Muscle of back (tissue), 13 donors: Measurements from ENCODE around the gene PXMP4. TPM values are rescaled to one million over a fixed set of nuclear protein-coding genes. Genes with fewer than 3 reads are reported as not detected.
"Not testable (repeated sequence)": the region's sequence is repeated elsewhere in the genome, so short reads cannot be mapped to it uniquely, and the experiment has no call there.

Experiments used
- DNase-seq, 3 donors: peaks; one replicate each; pipeline versions ENCODE4 v3.0.0 to v3.0.0-alpha.2; 2013
- long read RNA-seq, 9 donors: transcript quantifications; one replicate each; lab custom pipeline, GENCODE V29; 2026
- polyA plus RNA-seq, 10 donors: library from polyadenylated mRNA; unstranded; fragments of 120-200 nt; gene quantifications; one replicate each; pipeline ENCODE4 v1.2.1, GENCODE V29; 2013; ENCODE audit not compliant: insufficient read length in 10 of 10

PXMP4 gene, protein sequence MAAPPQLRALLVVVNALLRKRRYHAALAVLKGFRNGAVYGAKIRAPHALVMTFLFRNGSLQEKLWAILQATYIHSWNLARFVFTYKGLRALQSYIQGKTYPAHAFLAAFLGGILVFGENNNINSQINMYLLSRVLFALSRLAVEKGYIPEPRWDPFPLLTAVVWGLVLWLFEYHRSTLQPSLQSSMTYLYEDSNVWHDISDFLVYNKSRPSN
- 10 to 100 TPM in 5 of 10 donors, 1 to 10 TPM in 5; 8.5 to 10.9 (median 9.7) TPM for polyA plus RNA-seq
- long read RNA-seq, donor 1, full-length matches to known transcripts, result 4 of 4 reads
- long read RNA-seq, donor 1, partial matches to known transcripts, result 0 of 4 reads
- long read RNA-seq, donor 1, other reads (novel, unspliced or antisense), result 0 of 4 reads
- long read RNA-seq, donor 2, full-length matches to known transcripts, result 7 of 7 reads
- long read RNA-seq, donor 2, partial matches to known transcripts, result 0 of 7 reads
- long read RNA-seq, donor 2, other reads (novel, unspliced or antisense), result 0 of 7 reads
- long read RNA-seq, donor 3, result 0 reads
- long read RNA-seq, donor 4, full-length matches to known transcripts, result 3 of 3 reads
- long read RNA-seq, donor 4, partial matches to known transcripts, result 0 of 3 reads
- long read RNA-seq, donor 4, other reads (novel, unspliced or antisense), result 0 of 3 reads
- long read RNA-seq, donor 5, full-length matches to known transcripts, result 4 of 4 reads
- long read RNA-seq, donor 5, partial matches to known transcripts, result 0 of 4 reads
- long read RNA-seq, donor 5, other reads (novel, unspliced or antisense), result 0 of 4 reads
- long read RNA-seq, donor 6, full-length matches to known transcripts, result 6 of 6 reads
- long read RNA-seq, donor 6, partial matches to known transcripts, result 0 of 6 reads
- long read RNA-seq, donor 6, other reads (novel, unspliced or antisense), result 0 of 6 reads
- long read RNA-seq, donor 7, full-length matches to known transcripts, result 3 of 3 reads
- long read RNA-seq, donor 7, partial matches to known transcripts, result 0 of 3 reads
- long read RNA-seq, donor 7, other reads (novel, unspliced or antisense), result 0 of 3 reads
- long read RNA-seq, donor 8, partial matches to known transcripts, result 0 of 1 reads
- long read RNA-seq, donor 8, other reads (novel, unspliced or antisense), result 0 of 1 reads
- long read RNA-seq, donor 9, full-length matches to known transcripts, result 1 of 1 reads
- long read RNA-seq, donor 9, partial matches to known transcripts, result 0 of 1 reads
- long read RNA-seq, donor 9, other reads (novel, unspliced or antisense), result 0 of 1 reads

DNA sequence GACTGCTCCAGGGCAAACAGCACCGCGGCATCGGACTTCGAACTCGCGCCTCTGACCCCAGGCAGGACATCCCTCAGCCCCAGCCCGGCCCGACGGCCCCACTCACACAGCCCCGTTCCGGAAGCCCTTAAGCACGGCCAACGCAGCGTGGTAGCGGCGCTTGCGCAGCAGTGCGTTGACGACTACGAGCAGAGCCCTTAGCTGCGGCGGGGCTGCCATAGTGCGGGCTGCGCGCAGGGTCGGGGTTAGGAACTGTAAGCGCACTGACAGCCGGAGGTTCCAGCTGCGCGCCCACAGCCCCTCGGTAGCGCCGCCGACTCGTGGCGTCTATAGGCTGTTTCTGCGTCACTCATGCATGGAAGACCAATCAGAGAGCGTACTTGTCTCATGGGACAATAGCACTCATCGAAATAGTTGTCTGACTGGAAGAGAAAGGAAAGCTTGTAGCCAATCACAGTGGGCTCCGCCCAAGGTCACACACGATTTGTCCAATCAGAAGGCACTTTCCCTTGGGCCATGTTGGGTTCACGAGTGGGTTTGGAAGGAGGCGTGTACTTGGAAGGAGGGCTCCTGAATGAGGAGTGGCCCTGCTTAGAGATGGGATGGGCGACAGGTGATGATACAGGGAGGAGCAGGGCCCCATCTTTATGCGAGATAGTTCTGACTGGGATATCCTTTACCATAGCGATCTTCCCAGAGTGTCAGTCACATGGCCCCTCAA, at the start of gene PXMP4:
Gene PXMP4 (minus strand): TSS at position 322 of the 721 bp plus-strand sequence. CDS start 103 bp downstream, at position 219.
- DNase-seq, result peak; percentile 98 to 99 (median 98)

- no peak for DNase-seq
Measured at GRCh38 chr20:33769043-33769442, 48.9 kb upstream of the PXMP4 start.

GRCh38 chr20:33767777-33768138, 47.6 kb upstream of the PXMP4 start:
- DNase-seq, result no peak

GRCh38 chr20:33766686-33767085, 46.6 kb upstream of the PXMP4 start:
- no peak for DNase-seq

DNA sequence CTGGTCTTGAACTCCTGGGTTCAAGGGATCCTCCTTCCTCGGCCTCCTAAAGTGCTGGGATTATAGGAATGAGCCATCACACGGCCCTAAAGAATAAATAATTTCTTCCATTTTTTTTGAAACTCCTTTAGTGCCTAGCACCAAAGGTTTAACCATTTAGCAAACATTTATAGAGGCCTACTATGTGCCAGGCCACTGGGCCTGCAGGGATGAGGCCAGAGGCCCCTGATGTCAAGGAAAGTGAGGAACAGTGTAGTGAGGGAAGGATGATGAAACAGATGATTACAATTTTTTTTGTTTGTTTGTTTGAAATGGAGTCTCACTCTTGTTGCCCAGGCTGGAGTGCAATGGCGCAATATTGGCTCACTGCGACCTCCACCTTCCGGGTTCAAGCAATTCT, 45.5 kb upstream of the PXMP4 start:
- no peak for DNase-seq

GRCh38 chr20:33765099-33765498, 45.0 kb upstream of the PXMP4 start:
- DNase-seq, result no peak

DNA sequence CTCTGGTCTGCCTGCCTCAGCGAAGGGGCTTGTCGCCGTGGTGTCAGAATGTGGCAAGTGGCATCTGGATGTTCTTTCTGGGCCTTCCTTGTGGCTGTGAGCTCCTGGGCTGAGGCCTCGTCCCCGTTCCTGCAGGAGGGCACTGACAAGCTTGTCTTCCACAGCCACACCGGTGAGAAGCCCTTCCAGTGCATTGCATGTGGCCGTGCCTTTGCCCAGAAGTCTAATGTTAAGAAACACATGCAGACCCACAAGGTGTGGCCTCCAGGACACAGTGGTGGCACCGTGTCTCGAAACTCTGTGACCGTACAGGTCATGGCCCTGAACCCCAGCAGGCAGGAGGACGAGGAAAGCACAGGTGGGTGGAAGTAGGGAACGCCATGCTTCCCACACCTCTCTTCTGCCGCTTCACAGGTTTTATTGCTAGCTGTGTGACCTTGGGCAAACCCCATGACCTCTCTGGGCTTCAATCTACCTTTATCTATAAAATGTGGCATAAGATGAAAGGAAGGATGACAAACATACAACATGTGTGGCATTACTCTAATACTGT, 41.7 kb upstream of the PXMP4 start:
- no peak for DNase-seq

GRCh38 chr20:33757458-33757857, 37.3 kb upstream of the PXMP4 start:
- no peak for DNase-seq

DNA sequence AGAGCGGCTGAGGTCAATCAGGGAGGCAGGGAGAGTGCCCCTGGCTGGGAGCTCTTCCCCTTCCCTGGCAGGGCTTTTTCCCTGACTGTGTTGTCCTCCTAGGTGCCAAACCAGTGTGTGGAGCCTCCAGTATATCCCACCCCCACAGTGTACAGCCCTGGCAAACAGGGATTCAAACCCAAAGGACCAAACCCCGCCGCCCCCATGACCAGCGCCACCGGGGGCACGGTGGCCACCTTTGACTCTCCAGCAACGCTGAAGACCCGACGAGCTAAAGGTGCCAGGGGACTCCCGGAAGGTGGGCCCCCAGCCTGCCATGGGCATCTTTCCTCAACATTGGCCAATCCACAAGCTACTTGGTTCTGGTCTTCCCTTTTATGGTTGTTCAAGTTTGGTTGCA, 36.9 kb upstream of the PXMP4 start:
- no peak for DNase-seq

DNA sequence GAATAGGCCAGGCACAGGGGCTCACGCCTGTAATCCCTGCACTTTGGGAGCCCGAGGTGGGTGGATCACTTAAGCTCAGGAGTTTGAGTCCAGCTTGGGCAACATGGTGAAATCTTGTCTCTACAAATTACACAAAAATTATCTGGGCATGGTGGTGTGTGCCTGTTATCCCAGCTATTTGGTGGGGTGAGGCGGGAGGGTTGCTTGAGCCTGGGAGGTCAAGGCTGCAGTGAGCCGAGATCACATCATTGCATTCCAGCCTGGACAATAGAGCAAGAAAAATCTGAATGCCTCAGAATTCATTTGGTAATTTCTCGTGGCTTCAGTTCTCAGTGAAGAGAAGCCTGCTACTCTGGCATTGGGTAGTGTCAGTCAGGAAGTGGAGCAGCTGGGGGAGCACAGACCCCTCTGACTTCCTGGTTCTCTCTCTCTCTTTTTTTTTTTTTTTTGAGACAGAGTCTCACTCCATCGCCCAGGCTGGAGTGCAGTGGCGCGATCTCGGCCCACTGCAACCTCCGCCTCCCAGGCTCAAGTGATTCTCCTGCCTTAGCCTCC, 35.9 kb upstream of the PXMP4 start:
- not testable (repeated sequence) for DNase-seq

DNA sequence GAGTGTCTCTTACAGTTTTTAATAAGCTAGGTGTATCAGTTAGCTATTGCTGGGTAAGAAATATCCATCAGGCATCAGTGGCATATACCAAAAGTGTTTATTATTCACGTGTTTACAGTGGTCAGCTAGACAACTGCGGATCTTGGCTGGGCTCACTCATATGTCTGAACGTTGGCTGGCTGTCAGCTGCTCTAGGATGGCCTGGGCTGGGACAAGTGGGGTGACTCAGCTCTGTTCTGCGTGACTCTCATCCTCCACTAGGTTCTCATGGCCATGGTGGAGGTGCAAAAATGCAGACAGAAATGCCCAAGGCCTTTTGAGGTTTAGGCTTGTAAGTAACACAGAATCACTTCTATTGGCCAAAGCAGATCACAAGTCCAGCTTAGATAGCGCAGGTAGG, 33.7 kb upstream of the PXMP4 start:
- no peak for DNase-seq

DNA sequence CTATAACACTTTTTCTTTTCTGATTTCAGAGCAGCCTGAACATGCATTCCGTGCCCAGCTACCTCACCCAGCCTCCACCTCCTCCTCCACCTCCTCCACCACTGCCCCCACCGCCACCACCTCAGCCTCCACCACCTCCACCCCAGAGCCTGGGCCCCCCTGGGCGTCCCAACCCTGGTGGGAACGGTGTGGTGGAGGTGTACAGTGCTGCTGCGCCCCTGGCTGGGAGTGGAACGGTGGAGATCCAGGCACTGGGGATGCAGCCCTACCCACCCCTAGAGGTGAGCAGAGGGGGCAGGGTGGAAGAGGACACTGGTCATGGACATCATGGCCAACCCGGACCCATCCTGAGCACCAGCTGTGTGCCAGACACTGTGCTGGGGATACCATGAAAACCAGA, 33.0 kb upstream of the PXMP4 start:
- DNase-seq, result no peak

- no peak for DNase-seq
Measured at GRCh38 chr20:33751775-33752174, 31.7 kb upstream of the PXMP4 start.

- no peak for DNase-seq
Measured at GRCh38 chr20:33746325-33746998, 26.4 kb upstream of the PXMP4 start.

DNA sequence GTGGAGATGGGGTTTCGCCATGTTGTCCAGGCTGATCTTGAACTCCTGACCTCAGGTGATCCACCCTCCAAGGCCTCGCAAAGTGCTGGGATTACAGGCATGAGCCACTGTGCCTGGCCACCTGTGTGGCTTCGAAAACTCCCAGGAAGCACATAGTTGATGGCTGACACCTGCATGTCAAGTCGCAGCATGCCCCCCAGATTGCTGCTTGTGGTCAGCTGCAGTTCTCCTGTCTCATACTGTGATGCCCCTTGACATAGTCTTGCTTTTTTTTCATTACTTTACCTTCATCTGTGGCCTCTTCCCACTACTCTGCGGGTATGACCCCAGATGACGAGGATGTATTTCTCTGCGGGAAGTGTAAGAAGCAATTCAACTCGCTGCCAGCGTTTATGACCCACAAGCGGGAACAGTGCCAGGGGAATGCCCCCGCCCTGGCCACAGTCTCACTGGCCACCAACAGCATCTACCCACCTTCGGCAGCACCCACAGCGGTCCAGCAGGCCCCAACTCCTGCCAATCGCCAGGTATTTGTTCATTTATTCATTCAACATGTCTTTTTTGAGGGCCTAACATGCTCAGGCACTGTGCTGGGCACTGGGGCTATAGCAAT, 24.8 kb upstream of the PXMP4 start:
- no peak for DNase-seq

GRCh38 chr20:33744181-33744580, 24.1 kb upstream of the PXMP4 start:
- DNase-seq, result no peak

- DNase-seq, result no peak
Measured at GRCh38 chr20:33740189-33740588, 20.1 kb upstream of the PXMP4 start.

DNA sequence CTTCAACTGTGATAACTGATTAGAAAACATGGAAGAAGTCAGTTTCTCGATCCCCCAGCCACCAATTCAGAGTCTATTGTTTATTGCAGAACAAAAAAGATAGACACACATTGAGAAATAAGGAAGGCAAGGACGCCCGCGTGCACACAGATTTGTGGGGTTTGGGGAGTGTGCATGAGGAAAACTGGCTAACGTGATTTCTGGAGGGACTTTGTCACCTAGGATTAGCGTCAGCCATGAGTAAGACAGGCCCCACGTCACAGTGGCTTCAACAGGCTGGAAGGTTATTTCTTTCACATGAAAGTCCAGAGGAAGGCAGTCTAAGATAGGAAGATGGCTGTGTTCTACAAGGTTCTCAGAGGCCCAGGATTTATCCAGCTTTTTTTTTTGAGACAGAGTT, 19.4 kb upstream of the PXMP4 start:
- DNase-seq, result no peak

DNA sequence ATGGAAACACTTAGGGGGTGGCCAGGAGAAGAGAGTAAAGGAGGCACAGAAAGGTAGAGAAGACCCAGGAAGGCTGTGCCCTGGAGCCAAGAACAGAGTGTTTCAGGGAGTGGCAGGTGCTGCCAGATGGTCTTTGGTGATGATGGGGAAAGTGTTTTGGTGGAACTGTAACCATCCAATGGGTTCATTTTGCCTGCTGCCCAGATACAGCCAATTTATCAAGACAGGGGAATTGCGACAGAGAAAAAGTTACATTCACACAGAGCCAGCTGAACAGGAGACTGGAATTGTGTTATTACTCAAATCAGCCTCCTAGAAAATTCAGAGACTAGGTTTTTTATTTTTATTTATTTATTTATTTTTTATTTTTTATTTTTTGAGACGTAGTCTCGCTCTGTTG, 16.9 kb upstream of the PXMP4 start:
- DNase-seq, result no peak
